Measurements from ENCODE around the gene HSF2BP. TPM values are rescaled to one million over a fixed set of nuclear protein-coding genes. Genes with fewer than 3 reads are reported as not detected.

Gene HSF2BP
- total RNA-seq, 4 donors from 2014 or later, result 0.29 to 5.7 (median 1.2) TPM; not detected in 1

DNA sequence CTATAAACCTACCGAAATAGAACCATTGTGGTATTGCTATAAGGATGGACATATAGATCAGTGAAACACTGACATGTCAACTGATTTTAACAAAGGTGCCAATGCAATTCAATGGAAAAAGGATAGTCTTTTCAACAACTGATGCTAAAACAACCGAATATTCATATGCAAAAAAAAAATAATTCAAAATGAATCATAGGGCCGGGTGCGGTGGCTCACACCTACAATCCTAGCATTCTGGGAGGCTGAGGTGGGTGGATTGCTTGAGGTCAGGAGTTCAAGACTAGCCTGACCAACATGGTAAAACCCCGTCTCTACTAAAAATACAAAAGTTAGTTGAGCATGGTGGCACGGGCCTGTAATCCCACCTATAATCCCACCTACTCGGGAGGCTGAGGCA is 23.9 kb downstream of the HSF2BP start:
- H3K9me3 ChIP-seq, result no peaks in the 10 kb centered on the region
- DNase-seq, result no peak
- no peak overlapping the region for H3K27ac ChIP-seq
- no peaks in the 10 kb centered on the region for H3K27me3 ChIP-seq
- H3K36me3 ChIP-seq, result no peaks in the 10 kb centered on the region
- H3K4me3 ChIP-seq, result no peak overlapping the region
- TF ChIP-seq, protein P1, sequence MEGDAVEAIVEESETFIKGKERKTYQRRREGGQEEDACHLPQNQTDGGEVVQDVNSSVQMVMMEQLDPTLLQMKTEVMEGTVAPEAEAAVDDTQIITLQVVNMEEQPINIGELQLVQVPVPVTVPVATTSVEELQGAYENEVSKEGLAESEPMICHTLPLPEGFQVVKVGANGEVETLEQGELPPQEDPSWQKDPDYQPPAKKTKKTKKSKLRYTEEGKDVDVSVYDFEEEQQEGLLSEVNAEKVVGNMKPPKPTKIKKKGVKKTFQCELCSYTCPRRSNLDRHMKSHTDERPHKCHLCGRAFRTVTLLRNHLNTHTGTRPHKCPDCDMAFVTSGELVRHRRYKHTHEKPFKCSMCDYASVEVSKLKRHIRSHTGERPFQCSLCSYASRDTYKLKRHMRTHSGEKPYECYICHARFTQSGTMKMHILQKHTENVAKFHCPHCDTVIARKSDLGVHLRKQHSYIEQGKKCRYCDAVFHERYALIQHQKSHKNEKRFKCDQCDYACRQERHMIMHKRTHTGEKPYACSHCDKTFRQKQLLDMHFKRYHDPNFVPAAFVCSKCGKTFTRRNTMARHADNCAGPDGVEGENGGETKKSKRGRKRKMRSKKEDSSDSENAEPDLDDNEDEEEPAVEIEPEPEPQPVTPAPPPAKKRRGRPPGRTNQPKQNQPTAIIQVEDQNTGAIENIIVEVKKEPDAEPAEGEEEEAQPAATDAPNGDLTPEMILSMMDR (IDR thresholded peaks at IDR 0.05), result no peak
- TF ChIP-seq POLR2A (IDR thresholded peaks at IDR 0.05), result no peak
- intact Hi-C loops (cut with DNase I; ENCODE audit: low total_unique reads), result no loop called here
- H3K4me1 ChIP-seq, result no peaks in the 10 kb centered on the region

- no peaks in the 10 kb centered on the region for H3K9me3 ChIP-seq
- H3K27ac ChIP-seq, result no peak overlapping the region
- intact Hi-C loops (cut with DNase I; ENCODE audit: low total_unique reads), result no loop called here
- TF ChIP-seq POLR2A (IDR thresholded peaks at IDR 0.05), result no peak
- TF ChIP-seq, protein P1 (IDR thresholded peaks at IDR 0.05), result no peak
- no peaks in the 10 kb centered on the region for H3K4me1 ChIP-seq
- no peak overlapping the region for H3K4me3 ChIP-seq
- no peaks in the 10 kb centered on the region for H3K36me3 ChIP-seq
- H3K27me3 ChIP-seq, result no peaks in the 10 kb centered on the region
- DNase-seq, result no peak
Measured at GRCh38 chr21:43634618-43635017, 24.7 kb downstream of the HSF2BP start.

GRCh38 chr21:43632373-43632905 is 26.8 kb downstream of the HSF2BP start:
- Histone ChIP-seq H3K36me3 (no peaks in the 10 kb centered on the region), H3K4me1 (no peaks in the 10 kb centered on the region), H3K27ac (no peak overlapping the region), H3K9me3 (no peaks in the 10 kb centered on the region), H3K27me3 (no peaks in the 10 kb centered on the region), H3K4me3 (no peak overlapping the region)
- DNase-seq, result no peak
- intact Hi-C loops (cut with DNase I; ENCODE audit: low total_unique reads), result no loop called here
- no peak for TF ChIP-seq POLR2A (IDR thresholded peaks at IDR 0.05)
- TF ChIP-seq, protein P1 (IDR thresholded peaks at IDR 0.05), result no peak

GRCh38 chr21:43631411-43632107 is 27.7 kb downstream of the HSF2BP start:
- no peak for TF ChIP-seq POLR2A (IDR thresholded peaks at IDR 0.05)
- TF ChIP-seq, protein P1 (IDR thresholded peaks at IDR 0.05), result no peak
- H3K9me3 ChIP-seq, result no peaks in the 10 kb centered on the region
- intact Hi-C loops (cut with DNase I; ENCODE audit: low total_unique reads), result no loop called here
- H3K27me3 ChIP-seq, result no peaks in the 10 kb centered on the region
- H3K4me1 ChIP-seq, result no peaks in the 10 kb centered on the region
- H3K4me3 ChIP-seq, result no peak overlapping the region
- no peak overlapping the region for H3K27ac ChIP-seq
- H3K36me3 ChIP-seq, result no peaks in the 10 kb centered on the region
- DNase-seq, result no peak

GRCh38 chr21:43627527-43627926 is 31.8 kb downstream of the HSF2BP start:
- Histone ChIP-seq H3K4me3 (no peak overlapping the region), H3K4me1 (no peaks in the 10 kb centered on the region), H3K36me3 (no peaks in the 10 kb centered on the region), H3K27me3 (no peaks in the 10 kb centered on the region), H3K27ac (no peak overlapping the region), H3K9me3 (no peaks in the 10 kb centered on the region)
- TF ChIP-seq, protein P1 (IDR thresholded peaks at IDR 0.05), result no peak
- no peak for TF ChIP-seq POLR2A (IDR thresholded peaks at IDR 0.05)
- intact Hi-C loops (cut with DNase I; ENCODE audit: low total_unique reads), result no loop called here
- no peak for DNase-seq
